Vagina (tissue), 2 donors: Measurements from ENCODE around the gene PRR14L.

Source experiments
- POLR2A ChIP-seq, 2 donors: fragments of 450-650 bp; IDR thresholded peaks; one replicate each; pipeline ENCODE4 v1.6.1; 2017; ENCODE audit warnings: antibody characterized with exemption in 2 of 2, mild to moderate bottlenecking in 2 of 2, moderate library complexity in 2 of 2
- TF ChIP-seq, protein P1 (sequence below), 3 experiments: fragments of 450-650 bp in 2 of 3; fragments of 200-600 bp in 1 of 3; sonication (generic) in 1 of 3; IDR thresholded peaks; one replicate each; pipeline ENCODE4 v1.5.1; 2017 to 2019; ENCODE audit warnings: antibody characterized with exemption in 3 of 3, mild to moderate bottlenecking in 2 of 3, moderate library complexity in 2 of 3

DNA sequence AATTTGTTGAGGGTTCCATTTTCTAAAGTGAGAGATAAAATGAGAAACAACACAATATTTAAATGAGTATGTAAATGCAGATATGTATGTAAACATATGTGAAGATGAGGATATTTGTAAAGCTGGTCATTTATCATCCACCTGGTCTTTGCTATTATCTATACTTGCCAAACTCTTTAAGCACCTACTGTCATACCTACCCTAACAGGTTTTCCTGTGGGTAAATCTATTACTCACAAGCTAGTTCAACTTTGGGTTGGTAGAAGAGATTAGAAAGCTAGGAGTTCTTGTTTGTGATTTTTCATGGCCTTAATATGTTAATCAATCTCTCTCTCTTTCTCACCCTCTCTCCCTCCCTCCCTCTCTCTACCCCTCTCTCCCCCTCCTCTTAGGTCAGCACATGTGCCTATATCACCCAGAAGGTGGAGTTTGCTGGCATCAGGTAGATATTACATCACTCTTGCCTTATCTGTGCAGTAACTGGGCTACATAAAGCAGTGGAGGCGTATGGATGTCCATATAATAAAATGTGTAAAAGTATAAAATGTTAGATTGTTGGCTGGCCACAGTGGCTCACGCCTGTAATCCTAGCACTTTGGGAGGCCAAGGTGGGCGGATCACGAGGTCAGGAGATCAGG lies 18.6 kb upstream of the PRR14L start:
- TF ChIP-seq POLR2A (IDR thresholded peaks at IDR 0.05), result no peak
- TF ChIP-seq, protein P1, sequence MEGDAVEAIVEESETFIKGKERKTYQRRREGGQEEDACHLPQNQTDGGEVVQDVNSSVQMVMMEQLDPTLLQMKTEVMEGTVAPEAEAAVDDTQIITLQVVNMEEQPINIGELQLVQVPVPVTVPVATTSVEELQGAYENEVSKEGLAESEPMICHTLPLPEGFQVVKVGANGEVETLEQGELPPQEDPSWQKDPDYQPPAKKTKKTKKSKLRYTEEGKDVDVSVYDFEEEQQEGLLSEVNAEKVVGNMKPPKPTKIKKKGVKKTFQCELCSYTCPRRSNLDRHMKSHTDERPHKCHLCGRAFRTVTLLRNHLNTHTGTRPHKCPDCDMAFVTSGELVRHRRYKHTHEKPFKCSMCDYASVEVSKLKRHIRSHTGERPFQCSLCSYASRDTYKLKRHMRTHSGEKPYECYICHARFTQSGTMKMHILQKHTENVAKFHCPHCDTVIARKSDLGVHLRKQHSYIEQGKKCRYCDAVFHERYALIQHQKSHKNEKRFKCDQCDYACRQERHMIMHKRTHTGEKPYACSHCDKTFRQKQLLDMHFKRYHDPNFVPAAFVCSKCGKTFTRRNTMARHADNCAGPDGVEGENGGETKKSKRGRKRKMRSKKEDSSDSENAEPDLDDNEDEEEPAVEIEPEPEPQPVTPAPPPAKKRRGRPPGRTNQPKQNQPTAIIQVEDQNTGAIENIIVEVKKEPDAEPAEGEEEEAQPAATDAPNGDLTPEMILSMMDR (IDR thresholded peaks at IDR 0.05), result no peak
